A172 (cell line): Measurements from ENCODE around the gene OOEP. TPM values are rescaled to one million over a fixed set of nuclear protein-coding genes. Genes with fewer than 3 reads are reported as not detected.
A peak's percentile ranks its signal among the peaks of the same experiment; 100 is the strongest.

ENCODE experiments used
- DNase-seq: peaks from one replicate; pipeline ENCODE4 v3.0.0-alpha.2; 2015; ENCODE audit warnings: low spot score
- total RNA-seq: library from RNA; depleted of rRNA; stranded (reverse); fragments of >200 nt; shearing (Covaris generic); gene quantifications from 2 replicates; pipeline ENCODE4 v1.2.3, GENCODE V29; 2014; rRNA removed

Gene OOEP
- total RNA-seq, 1 experiment from 2014 or later = not detected

DNA sequence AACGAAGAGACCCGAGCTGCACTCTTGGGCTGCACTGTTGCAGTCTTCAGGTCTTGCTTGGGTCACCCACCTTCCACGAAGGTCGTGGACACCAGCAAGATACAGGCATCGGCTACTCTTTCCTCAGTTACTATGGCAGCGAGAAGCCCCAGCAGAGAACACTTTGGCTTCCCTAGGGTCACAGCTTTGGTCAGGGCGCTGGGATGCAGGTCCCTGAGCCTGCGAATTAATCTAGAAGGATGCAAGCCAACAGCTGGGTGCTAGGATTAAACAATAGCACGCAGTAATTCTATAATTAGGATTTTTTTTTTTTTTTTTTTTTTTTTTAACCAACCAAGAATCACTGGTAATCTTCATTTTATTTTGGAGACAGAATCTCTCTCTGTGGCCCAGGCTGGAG lies 5.1 kb downstream of the OOEP start:
- DNase-seq = no peak

GRCh38 chr6:73364121-73364520 lies 5.6 kb downstream of the OOEP start:
- DNase-seq = no peak

GRCh38 chr6:73363537-73363875 lies 6.2 kb downstream of the OOEP start:
- DNase-seq = no peak

DNA sequence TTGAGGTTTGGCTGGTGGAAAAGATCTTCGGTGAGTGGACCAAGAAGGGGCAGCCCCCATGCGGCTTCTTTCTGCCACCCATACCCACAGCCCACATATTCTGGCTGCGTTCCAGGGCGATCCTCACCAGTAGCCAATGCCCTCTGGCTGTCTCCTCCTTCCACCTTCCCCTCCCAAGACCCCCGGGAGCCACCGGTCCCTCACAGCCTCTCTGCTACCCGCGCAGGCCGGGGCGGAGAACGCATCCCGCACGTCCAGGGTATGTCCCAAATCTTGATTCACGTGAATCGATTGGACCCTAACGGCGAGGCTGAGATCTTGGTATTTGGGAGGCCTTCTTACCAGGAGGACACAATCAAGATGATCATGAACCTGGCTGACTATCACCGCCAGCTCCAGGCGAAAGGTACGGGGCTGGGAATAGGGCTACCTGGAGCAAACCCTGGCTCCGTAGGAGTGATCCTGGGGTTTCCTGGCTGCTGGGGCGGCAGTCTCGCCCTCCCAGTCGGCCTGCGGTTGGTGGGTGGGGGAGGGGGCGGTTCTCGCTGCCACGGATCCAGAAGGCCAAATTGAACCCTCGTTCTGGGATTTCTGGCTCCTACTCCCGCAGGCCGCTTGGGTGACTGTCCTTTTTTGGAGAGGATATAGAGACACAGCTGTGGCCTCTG lies 6.7 kb downstream of the OOEP start:
- no peak for DNase-seq

- no peak for DNase-seq
Observed at GRCh38 chr6:73362358-73362757, 7.3 kb downstream of the OOEP start, which contains the start of gene KHDC3L. KHDC3L (plus strand) TSS chr6:73362658; CDS start chr6:73362730, 72 bp downstream.

DNA sequence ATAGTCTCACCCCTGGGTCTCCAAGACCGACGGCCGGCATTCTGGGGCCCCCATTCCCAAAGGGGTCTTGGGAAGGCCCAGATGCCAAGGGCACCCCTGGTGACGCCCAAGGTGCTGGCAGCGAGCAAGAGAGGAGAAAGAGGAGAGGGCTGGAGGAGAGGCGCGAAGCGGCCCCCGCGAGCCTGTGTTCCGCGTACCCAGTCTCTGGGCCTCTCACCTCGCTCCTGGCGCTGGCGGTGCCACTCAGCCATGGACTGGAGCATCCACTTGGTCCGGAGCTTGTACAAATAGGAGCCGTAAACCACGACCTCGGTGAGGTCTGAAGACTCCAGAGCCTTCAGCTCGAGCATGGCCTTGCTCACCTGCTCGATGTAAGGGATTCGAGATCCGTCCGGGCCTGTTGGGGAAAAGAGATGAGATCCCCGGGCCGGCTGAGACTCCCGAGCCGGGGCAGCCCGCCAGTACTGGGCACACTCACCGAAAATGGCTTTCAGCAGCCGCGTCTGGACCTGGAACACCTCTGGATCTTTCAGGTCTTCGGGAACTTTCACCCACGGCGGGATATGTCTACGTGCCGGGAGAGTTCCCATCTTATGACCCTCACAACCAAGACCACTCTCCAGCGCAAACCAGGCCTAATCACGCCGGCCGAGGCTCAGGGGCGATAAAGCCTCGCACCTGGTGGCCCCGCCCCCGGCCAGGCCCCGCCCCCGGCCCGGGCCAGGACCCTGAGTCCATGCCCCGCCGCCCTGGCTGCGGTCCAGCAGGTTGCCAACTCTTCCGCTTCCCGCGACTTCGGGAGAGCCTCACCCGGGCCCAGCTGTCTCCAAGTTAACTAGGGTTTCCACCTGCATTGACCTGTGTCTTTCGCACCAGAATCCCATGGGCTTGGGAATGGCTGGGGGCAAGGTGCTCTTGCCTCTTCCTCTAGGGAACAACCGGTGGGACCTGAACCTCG lies 15.8 kb downstream of the OOEP start, which contains the start of gene DPPA5:
Gene DPPA5, minus strand, starts transcription at position 641 of the 958 bp plus-strand sequence. Its CDS starts 51 bp downstream, at position 590.
- DNase-seq = no peak

- DNase-seq = no peak
Observed at GRCh38 chr6:73349311-73349710, 20.4 kb downstream of the OOEP start.

DNA sequence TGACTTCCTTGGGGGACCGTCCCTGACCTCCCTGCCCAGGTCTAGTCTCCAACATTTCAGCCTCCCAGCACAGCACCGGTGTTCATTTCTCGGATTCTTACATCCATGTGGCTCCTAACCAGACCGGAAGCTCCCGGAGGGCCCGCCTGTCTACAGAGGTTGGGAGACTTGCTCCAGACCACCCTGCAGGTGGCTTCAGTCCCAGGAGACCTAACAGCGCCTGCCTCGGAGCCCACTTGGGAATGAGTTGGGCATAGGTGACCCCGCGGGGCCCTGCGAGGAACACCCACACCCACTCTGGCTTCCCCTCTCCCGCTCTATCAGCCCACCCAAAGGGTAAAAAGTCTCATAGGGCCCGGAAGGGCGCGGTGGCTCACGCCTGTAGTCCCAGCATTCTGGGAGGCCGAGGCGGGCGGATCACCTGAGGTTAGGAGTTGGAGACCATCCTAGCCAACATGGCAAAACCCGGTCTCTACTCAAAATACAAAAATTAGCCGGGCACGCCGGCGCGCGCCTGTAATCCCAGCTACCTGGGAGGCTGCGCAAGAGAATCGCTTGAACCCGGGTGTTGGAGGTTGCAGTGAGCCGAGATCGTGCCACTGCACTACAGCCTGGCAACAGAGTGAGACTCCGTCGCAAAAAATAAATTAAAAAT lies 21.0 kb downstream of the OOEP start:
- no peak for DNase-seq

GRCh38 chr6:73343164-73343563 lies 26.5 kb downstream of the OOEP start:
- no peak for DNase-seq

DNA sequence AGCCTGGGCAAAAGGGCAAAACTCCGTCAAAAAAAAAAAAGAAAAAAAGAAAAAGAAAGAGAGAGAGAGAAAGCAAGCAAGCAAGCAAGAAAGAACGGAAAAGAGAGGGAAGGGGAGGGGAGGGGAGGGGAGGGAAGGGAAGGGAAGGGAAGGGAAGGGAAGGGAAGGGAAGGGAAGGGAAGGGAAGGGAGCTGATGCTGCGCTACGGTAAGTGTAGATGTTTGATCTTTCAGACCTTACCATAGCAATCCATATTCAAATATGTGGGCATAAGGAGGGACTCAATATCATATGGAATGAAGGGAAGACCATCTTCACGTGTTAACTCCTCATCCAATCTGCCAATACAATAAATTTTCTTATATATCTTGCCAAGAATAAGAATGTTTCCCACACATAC lies 27.5 kb downstream of the OOEP start:
- no peak for DNase-seq

- DNase-seq = no peak
Observed at GRCh38 chr6:73341335-73341734, 28.4 kb downstream of the OOEP start.

- no peak for DNase-seq
Observed at GRCh38 chr6:73340048-73340447, 29.6 kb downstream of the OOEP start.

GRCh38 chr6:73339340-73339739 lies 30.4 kb downstream of the OOEP start:
- DNase-seq = peak; percentile 31

GRCh38 chr6:73329201-73329600 lies 40.5 kb downstream of the OOEP start:
- no peak for DNase-seq

DNA sequence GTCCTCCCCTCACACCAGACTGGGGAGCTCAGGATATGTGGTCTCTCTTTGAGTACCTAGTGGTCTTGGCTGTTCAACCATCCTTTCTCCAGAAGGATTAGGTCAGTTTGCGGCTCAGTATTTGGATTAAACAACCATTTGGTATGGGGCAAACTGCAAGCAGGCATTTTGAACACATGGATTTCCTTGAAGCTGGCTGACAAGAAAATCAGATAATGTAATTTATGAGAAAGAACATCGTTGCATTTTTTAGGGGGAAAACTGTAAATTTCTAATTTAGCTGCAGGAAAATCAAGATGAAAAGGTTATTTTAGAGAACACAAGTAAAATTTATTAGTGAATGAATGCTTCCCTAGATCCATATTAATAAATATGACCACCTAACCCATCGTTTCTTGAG lies 40.9 kb downstream of the OOEP start:
- no peak for DNase-seq

DNA sequence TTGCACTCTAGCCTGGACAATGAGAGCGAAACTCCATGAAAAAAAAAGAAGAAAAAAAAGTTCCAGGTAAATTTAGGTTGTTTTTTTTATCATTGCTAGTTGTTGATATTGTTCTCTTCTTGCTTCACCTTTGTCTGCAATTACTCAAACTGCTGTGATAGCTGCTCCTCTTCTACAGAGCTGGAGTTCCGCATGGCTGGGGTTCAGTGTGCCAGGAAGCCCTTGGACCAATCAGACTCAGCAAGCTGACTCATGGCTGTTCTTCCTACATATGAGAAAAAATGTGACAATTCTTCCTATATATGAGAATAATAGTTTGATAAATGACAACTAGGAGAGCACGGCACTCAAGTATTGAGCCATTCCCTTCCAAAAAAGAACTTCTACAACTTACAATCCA lies 44.0 kb downstream of the OOEP start:
- no peak for DNase-seq

DNA sequence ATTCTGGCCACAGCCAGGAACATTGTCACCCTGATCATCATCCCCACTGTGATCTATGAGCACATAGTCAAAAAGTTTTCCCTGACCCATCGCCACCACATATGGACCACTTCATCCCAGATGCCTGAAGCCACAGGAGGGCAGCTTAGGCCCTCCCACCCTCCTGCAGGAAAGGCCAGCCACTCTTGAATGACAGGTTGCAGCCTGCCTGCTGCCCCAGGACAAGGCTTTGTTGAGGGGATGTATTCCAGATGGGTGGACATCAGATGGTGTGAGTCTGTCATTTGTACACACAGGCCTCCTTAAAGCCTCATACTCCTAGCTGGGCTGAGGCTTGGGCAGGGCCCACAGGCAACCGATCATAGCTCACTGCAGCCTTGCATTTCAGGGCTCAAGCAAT lies 46.4 kb downstream of the OOEP start:
- DNase-seq = no peak

Other genes starting within 250 kb of the OOEP start
- gene KHDC1L, start 144.4 kb downstream of the OOEP start, total RNA-seq = not detected in 2 replicates
- 6.4 and 8.5 TPM in 2 replicates for gene KHDC1, start 106.7 kb downstream of the OOEP start, total RNA-seq
- gene DPPA5, start 15.6 kb downstream of the OOEP start, total RNA-seq = not detected in 2 replicates
- not detected in 2 replicates for gene KHDC3L, start 7.2 kb downstream of the OOEP start, total RNA-seq
- not detected in 2 replicates for gene DDX43, start 24.9 kb upstream of the OOEP start, total RNA-seq
- gene CGAS, start 82.4 kb upstream of the OOEP start, total RNA-seq = not detected in 2 replicates
- gene MTO1, start 91.8 kb upstream of the OOEP start, total RNA-seq = 25.7 and 26.7 TPM in 2 replicates
- 8,683 and 8,714 TPM in 2 replicates for gene EEF1A1, start 151.1 kb upstream of the OOEP start, total RNA-seq